ENCODE results near the gene MSANTD1. TPM values are rescaled to one million over a fixed set of nuclear protein-coding genes. Genes with fewer than 3 reads are reported as not detected.

MSANTD1 gene
- total and polyA plus RNA-seq, 10 of the 15 experiments (the other 5 are each of a cell fraction or from before 2014, with no cell fraction given): 0.07 to 0.87 (median 0.22) TPM; not detected in 2

DNA sequence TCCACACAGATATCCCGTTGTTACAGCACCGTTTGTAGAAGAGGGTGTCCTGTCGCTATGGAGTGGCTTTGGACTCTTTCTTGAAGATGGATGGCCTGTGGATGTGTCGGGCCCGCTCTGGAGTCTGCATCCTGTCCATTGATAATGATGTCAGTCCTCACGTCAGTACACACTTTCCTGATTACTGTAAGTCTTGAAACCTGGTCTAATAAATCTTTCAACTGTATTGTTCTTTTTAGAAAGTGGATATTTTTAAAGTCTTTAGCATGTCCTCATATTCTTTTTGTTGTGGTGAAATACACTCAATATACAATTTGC lies 14.9 kb downstream of the MSANTD1 start (continued):
- no peak for TF ChIP-seq E2F8 (IDR thresholded peaks at IDR 0.05; ENCODE audit: low read depth, partially characterized antibody)
- no peak for TF ChIP-seq ZBTB33 (IDR thresholded peaks at IDR 0.05)
- no peak for TF ChIP-seq FOXK2 (IDR thresholded peaks at IDR 0.05)
- TF ChIP-seq, protein P1, sequence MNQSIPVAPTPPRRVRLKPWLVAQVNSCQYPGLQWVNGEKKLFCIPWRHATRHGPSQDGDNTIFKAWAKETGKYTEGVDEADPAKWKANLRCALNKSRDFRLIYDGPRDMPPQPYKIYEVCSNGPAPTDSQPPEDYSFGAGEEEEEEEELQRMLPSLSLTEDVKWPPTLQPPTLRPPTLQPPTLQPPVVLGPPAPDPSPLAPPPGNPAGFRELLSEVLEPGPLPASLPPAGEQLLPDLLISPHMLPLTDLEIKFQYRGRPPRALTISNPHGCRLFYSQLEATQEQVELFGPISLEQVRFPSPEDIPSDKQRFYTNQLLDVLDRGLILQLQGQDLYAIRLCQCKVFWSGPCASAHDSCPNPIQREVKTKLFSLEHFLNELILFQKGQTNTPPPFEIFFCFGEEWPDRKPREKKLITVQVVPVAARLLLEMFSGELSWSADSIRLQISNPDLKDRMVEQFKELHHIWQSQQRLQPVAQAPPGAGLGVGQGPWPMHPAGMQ (IDR thresholded peaks at IDR 0.05; ENCODE audit: borderline replicate concordance): no peak
- no peak for TF ChIP-seq HDAC2 (IDR thresholded peaks at IDR 0.05)
- TF ChIP-seq CTCF (IDR thresholded peaks at IDR 0.05 in 2 of 3, conservative IDR thresholded peaks at IDR 0.05 in 1 of 3; ENCODE audit: control insufficient read depth in 2 of 3, extremely low read depth in 1 of 3, insufficient read depth in 1 of 3, low read depth in 3 of 3, low read length in 3 of 3): no peak
- TF ChIP-seq TAF1 (IDR thresholded peaks at IDR 0.05; ENCODE audit: borderline replicate concordance, low read depth, low read length): no peak
- no peak for TF ChIP-seq CREB1 (IDR thresholded peaks at IDR 0.05; ENCODE audit: low read depth)
- no peak for TF ChIP-seq STAT3 (IDR thresholded peaks at IDR 0.05; ENCODE audit: low read depth, low read length)
- TF ChIP-seq CBFB (IDR thresholded peaks at IDR 0.05; ENCODE audit: low read depth): no peak
- TF ChIP-seq, protein P2, sequence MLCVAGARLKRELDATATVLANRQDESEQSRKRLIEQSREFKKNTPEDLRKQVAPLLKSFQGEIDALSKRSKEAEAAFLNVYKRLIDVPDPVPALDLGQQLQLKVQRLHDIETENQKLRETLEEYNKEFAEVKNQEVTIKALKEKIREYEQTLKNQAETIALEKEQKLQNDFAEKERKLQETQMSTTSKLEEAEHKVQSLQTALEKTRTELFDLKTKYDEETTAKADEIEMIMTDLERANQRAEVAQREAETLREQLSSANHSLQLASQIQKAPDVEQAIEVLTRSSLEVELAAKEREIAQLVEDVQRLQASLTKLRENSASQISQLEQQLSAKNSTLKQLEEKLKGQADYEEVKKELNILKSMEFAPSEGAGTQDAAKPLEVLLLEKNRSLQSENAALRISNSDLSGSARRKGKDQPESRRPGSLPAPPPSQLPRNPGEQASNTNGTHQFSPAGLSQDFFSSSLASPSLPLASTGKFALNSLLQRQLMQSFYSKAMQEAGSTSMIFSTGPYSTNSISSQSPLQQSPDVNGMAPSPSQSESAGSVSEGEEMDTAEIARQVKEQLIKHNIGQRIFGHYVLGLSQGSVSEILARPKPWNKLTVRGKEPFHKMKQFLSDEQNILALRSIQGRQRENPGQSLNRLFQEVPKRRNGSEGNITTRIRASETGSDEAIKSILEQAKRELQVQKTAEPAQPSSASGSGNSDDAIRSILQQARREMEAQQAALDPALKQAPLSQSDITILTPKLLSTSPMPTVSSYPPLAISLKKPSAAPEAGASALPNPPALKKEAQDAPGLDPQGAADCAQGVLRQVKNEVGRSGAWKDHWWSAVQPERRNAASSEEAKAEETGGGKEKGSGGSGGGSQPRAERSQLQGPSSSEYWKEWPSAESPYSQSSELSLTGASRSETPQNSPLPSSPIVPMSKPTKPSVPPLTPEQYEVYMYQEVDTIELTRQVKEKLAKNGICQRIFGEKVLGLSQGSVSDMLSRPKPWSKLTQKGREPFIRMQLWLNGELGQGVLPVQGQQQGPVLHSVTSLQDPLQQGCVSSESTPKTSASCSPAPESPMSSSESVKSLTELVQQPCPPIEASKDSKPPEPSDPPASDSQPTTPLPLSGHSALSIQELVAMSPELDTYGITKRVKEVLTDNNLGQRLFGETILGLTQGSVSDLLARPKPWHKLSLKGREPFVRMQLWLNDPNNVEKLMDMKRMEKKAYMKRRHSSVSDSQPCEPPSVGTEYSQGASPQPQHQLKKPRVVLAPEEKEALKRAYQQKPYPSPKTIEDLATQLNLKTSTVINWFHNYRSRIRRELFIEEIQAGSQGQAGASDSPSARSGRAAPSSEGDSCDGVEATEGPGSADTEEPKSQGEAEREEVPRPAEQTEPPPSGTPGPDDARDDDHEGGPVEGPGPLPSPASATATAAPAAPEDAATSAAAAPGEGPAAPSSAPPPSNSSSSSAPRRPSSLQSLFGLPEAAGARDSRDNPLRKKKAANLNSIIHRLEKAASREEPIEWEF (IDR thresholded peaks at IDR 0.05; ENCODE audit: insufficient replicate concordance, low read depth, low read length): no peak
